GM10248 (cell line): ENCODE measurements around the gene GCH1.
A peak's percentile ranks its signal among the peaks of the same experiment; 100 is the strongest.
"Not testable (repeated sequence)": the region's sequence is repeated elsewhere in the genome, so short reads cannot be mapped to it uniquely, and the experiment has no call there.

ENCODE experiments used
- CTCF ChIA-PET: fragments of 300-600 bp; sonication (Branson Sonifier 250); formaldehyde crosslinking; extraction: SDS; loops from one replicate; lab custom pipeline; 2021; ENCODE audit warnings: antibody characterized with exemption; lab: Yijun Ruan, JAX
- POLR2A ChIA-PET: fragments of 350-650 bp; sonication (Branson Sonifier 250); formaldehyde crosslinking; extraction: SDS; loops from one replicate; lab custom pipeline; 2020; ENCODE audit warnings: antibody characterized with exemption; lab: Yijun Ruan, JAX
- DNase-seq: peaks from one replicate; pipeline ENCODE4 v3.0.0; 2012; ENCODE audit errors: extremely low spot score
- TF ChIP-seq, protein P1 (sequence below): IDR thresholded peaks from 2 replicates; pipeline ENCODE4 v1.5.1; 2012; ENCODE audit warnings: mild to moderate bottlenecking, low read depth; ENCODE audit errors: extremely low read depth, missing control alignments, control extremely low read depth

The GCH1 gene

GRCh38 chr14:54901380-54902142 is 1.1 kb downstream of the GCH1 start:
- no peak for DNase-seq
- ChIA-PET CTCF (interaction anchor here (1.0 to 2.7 kb wide), 12 partner anchors 7 to 392 kb away, joined by 3 to 11 read pairs (median 4); partner anchors contain the start of gene CGRRF1), POLR2A (interaction anchor here (1.0 to 1.4 kb wide), 3 partner anchors 11 to 125 kb away, joined by 3 to 7 read pairs (median 3); partner anchors contain the start of genes SOCS4 and WDHD1)
- TF ChIP-seq, protein P1, sequence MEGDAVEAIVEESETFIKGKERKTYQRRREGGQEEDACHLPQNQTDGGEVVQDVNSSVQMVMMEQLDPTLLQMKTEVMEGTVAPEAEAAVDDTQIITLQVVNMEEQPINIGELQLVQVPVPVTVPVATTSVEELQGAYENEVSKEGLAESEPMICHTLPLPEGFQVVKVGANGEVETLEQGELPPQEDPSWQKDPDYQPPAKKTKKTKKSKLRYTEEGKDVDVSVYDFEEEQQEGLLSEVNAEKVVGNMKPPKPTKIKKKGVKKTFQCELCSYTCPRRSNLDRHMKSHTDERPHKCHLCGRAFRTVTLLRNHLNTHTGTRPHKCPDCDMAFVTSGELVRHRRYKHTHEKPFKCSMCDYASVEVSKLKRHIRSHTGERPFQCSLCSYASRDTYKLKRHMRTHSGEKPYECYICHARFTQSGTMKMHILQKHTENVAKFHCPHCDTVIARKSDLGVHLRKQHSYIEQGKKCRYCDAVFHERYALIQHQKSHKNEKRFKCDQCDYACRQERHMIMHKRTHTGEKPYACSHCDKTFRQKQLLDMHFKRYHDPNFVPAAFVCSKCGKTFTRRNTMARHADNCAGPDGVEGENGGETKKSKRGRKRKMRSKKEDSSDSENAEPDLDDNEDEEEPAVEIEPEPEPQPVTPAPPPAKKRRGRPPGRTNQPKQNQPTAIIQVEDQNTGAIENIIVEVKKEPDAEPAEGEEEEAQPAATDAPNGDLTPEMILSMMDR: no peak

GRCh38 chr14:54899573-54899972 is 3.1 kb downstream of the GCH1 start:
- ChIA-PET POLR2A (interaction anchor here (1.2 kb wide), 1 partner anchor 18 kb away, joined by 3 read pairs; no protein-coding TSS in a partner anchor), CTCF (interaction anchor here (1.0 to 2.6 kb wide), 4 partner anchors 11 to 335 kb away, joined by 3 to 13 read pairs (median 4); no protein-coding TSS in a partner anchor)
- TF ChIP-seq, protein P1: no peak
- DNase-seq: no peak

DNA sequence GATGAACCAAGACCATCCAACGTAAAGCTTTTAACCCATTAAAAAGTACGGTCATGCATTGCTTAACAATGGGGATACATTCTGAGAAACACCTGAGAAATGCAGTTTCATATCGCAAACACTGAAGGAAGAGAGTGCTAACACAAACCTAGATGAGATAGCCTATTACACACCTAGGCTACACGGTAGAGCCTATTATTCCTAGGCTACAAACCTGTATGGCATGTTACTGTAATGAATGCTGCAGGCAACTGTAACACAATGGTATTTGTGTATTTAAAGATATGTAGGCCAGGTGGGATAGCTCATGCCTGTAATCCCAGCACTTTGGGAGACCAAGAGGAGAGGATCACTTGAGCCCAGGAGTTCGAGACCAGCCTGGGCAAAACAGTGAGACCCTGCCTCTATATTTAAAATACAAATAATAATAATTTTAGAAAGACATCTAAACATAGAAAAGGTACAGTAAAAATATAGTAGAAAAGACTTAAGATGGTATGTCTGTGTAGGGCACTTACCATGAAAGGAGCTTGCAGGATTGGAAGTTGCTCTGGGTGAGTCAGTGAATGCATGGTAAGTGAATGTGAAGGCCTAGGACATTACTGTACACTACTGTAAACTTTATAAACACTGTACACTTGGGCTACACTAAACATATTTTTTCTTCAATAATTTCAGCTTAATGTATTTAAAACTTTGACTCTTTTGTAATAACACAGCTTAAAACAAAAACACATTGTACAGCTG is 4.6 kb downstream of the GCH1 start:
- DNase-seq, POLR2A ChIA-PET: not testable (repeated sequence)
- CTCF ChIA-PET: interaction anchor here (1.4 to 2.6 kb wide), 2 partner anchors 9 to 93 kb away, joined by 5 to 13 read pairs; no protein-coding TSS in a partner anchor

DNA sequence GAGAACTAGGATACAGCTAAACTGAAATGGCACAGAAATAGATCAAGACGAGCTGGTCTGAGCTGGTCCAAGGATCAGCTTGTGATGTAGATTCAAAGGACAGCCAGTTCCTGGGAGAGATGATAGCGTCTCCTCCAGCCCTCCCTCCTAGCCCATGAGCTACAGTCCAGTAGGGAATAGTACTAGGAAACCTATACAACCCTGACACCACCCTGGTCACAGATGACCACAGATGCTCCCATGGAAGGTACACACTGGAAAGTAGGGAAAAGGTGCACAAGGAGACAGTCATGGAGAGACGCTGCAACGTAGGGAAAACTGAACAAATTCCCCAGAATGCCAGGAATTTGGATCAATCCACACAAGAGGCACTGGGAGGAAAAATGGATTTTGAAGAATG is 6.9 kb downstream of the GCH1 start:
- TF ChIP-seq, protein P1: no peak
- POLR2A ChIA-PET: interaction anchor here (0.5 kb wide), 1 partner anchor 34 kb away, joined by 4 read pairs; no protein-coding TSS in a partner anchor
- CTCF ChIA-PET: interaction anchor here (1.0 to 1.1 kb wide), 2 partner anchors 11 to 54 kb away, joined by 3 read pairs; no protein-coding TSS in a partner anchor
- no peak for DNase-seq

GRCh38 chr14:54894995-54895394 is 7.6 kb downstream of the GCH1 start:
- TF ChIP-seq, protein P1: no peak
- POLR2A ChIA-PET: interaction anchor here (0.5 kb wide), 1 partner anchor 33 kb away, joined by 4 read pairs; no protein-coding TSS in a partner anchor
- DNase-seq: no peak
- CTCF ChIA-PET: interaction anchor here (1.0 to 1.1 kb wide), 2 partner anchors 10 to 54 kb away, joined by 3 read pairs; no protein-coding TSS in a partner anchor

- TF ChIP-seq, protein P1: peak; percentile 68
- no peak for DNase-seq
- POLR2A ChIA-PET: no interaction called here
- CTCF ChIA-PET: interaction anchor here (1.1 to 4.5 kb wide), 8 partner anchors 8 to 120 kb away, joined by 3 to 21 read pairs (median 4); no protein-coding TSS in a partner anchor
Observed at GRCh38 chr14:54893151-54893760, 9.4 kb downstream of the GCH1 start.
